WTC11 (cell line): ENCODE measurements around the gene HAO2. TPM values are rescaled to one million over a fixed set of nuclear protein-coding genes. Genes with fewer than 3 reads are reported as not detected.

Source experiments
- ATAC-seq: fragments of 200-7000 bp; cut with Tn5 transposase; 2 replicates; pipeline ENCODE4 v1.10.0; 2021; ENCODE audit warnings: mild to moderate bottlenecking, moderate library complexity
- CTCF ChIA-PET: fragments of 300-600 bp; sonication (Branson Sonifier 250); formaldehyde crosslinking; loops from one replicate; lab custom pipeline; 2021; ENCODE audit warnings: antibody characterized with exemption; lab: Charles Lee
- POLR2A ChIA-PET: fragments of 350-600 bp; sonication (Branson Sonifier 250); formaldehyde crosslinking; loops from one replicate; lab custom pipeline; 2021; ENCODE audit warnings: antibody characterized with exemption; lab: Charles Lee
- DNase-seq: peaks from one replicate; pipeline ENCODE4 v3.0.0; 2021; ENCODE audit warnings: low spot score
- H3K27ac Mint-ChIP-seq: 2 replicates; pipeline ENCODE4 v1.8.0; 2021; ENCODE audit warnings: mixed read lengths
- H3K27me3 Mint-ChIP-seq: 2 replicates; pipeline ENCODE4 v1.8.0; 2021; ENCODE audit warnings: low read depth, mild to moderate bottlenecking, moderate library complexity, mixed read lengths
- H3K36me3 Mint-ChIP-seq: 2 replicates; pipeline ENCODE4 v1.8.0; 2021; ENCODE audit warnings: mixed read lengths
- H3K4me1 Mint-ChIP-seq: 2 replicates; pipeline ENCODE4 v1.8.0; 2022; ENCODE audit warnings: mixed read lengths
- H3K4me3 Mint-ChIP-seq: 2 replicates; pipeline ENCODE4 v1.8.0; 2021; ENCODE audit warnings: mild to moderate bottlenecking, moderate library complexity, mixed read lengths
- H3K9me3 Mint-ChIP-seq: 2 replicates; pipeline ENCODE4 v1.8.0; 2021; ENCODE audit warnings: mixed read lengths
- AR ChIP-seq: fragments of 250-450 bp; sonication (Bioruptor Pico); IDR thresholded peaks from 2 replicates; pipeline ENCODE4 v1.9.0; 2021; ENCODE audit warnings: mild to moderate bottlenecking
- CREB1 ChIP-seq: sonication (generic); formaldehyde crosslinking; IDR thresholded peaks from 2 replicates; pipeline ENCODE4 v1.8.0; 2023; ENCODE audit warnings: mild to moderate bottlenecking, missing genetic modification reagents
- E2F4 ChIP-seq: sonication (generic); formaldehyde crosslinking; IDR thresholded peaks from 2 replicates; pipeline ENCODE4 v1.8.1; 2022; ENCODE audit warnings: low read depth, mild to moderate bottlenecking, moderate library complexity, missing genetic modification reagents, borderline replicate concordance
- FOXP4 ChIP-seq: sonication (generic); formaldehyde crosslinking; IDR thresholded peaks from 2 replicates; pipeline ENCODE4 v1.8.0; 2022; ENCODE audit warnings: mild to moderate bottlenecking, missing genetic modification reagents
- JUN ChIP-seq: sonication (generic); formaldehyde crosslinking; IDR thresholded peaks from 2 replicates; pipeline ENCODE4 v1.8.0; 2023; ENCODE audit warnings: mild to moderate bottlenecking, missing genetic modification reagents
- KAT7 ChIP-seq: sonication (generic); formaldehyde crosslinking; IDR thresholded peaks from 2 replicates; pipeline ENCODE4 v1.8.1; 2023; ENCODE audit warnings: missing genetic modification reagents, mild to moderate bottlenecking, borderline replicate concordance
- NR1H2 ChIP-seq: sonication (generic); formaldehyde crosslinking; IDR thresholded peaks from 2 replicates; pipeline ENCODE4 v1.9.0; 2021; ENCODE audit warnings: mild to moderate bottlenecking, moderate library complexity, missing genetic modification reagents
- NR2C2 ChIP-seq: sonication (generic); formaldehyde crosslinking; IDR thresholded peaks from 2 replicates; pipeline ENCODE4 v1.8.0; 2022; ENCODE audit warnings: mild to moderate bottlenecking, missing genetic modification reagents
- PREB ChIP-seq: sonication (generic); formaldehyde crosslinking; IDR thresholded peaks from 2 replicates; pipeline ENCODE4 v1.8.1; 2022; ENCODE audit warnings: mild to moderate bottlenecking, missing genetic modification reagents, moderate library complexity, borderline replicate concordance
- RORB ChIP-seq: fragments of 250-450 bp; sonication (Bioruptor Pico); IDR thresholded peaks from 2 replicates; pipeline ENCODE4 v1.9.0; 2021; ENCODE audit warnings: mild to moderate bottlenecking
- STAT6 ChIP-seq: sonication (generic); formaldehyde crosslinking; conservative IDR thresholded peaks from 2 replicates; pipeline ENCODE4 v1.8.1; 2023; ENCODE audit warnings: mild to moderate bottlenecking, low read depth, missing genetic modification reagents, moderate library complexity
- TEAD1 ChIP-seq: sonication (generic); formaldehyde crosslinking; IDR thresholded peaks from 2 replicates; pipeline ENCODE4 v1.8.0; 2022; ENCODE audit warnings: mild to moderate bottlenecking, missing genetic modification reagents
- USF1 ChIP-seq: sonication (generic); formaldehyde crosslinking; IDR thresholded peaks from 2 replicates; pipeline ENCODE4 v1.8.0; 2022; ENCODE audit warnings: mild to moderate bottlenecking, missing genetic modification reagents
- total RNA-seq: library from RNA; stranded (reverse); gene quantifications from 3 replicates; pipeline ENCODE4 v1.2.3, GENCODE V29; 2021

The HAO2 gene
- total RNA-seq, 1 experiment from 2014 or later = 1.0 TPM

- ChIA-PET POLR2A (no interaction called here), CTCF (interaction anchor here (0.7 to 2.7 kb wide), 16 partner anchors 14 to 178 kb away, joined by 3 to 26 read pairs (median 6); no protein-coding TSS in a partner anchor)
- no peak for DNase-seq
- no peak overlapping the region for H3K27ac Mint-ChIP-seq
- TF ChIP-seq NR1H2 (CRISPR knock-in tag) (no peak), CREB1 (no peak), AR (CRISPR knock-in tag) (no peak), NR2C2 (CRISPR knock-in tag) (no peak)
- peaks cover 5% of the 10 kb centered on the region for H3K27me3 Mint-ChIP-seq
- H3K4me1 Mint-ChIP-seq = peaks cover 42% of the 10 kb centered on the region
- H3K36me3 Mint-ChIP-seq = no peaks in the 10 kb centered on the region
- no peak overlapping the region for H3K4me3 Mint-ChIP-seq
- ATAC-seq = no peak
- H3K9me3 Mint-ChIP-seq = peaks cover 7% of the 10 kb centered on the region
Measured at GRCh38 chr1:119371815-119372214, 3.2 kb downstream of the HAO2 start.

- DNase-seq (peak; percentile 69), ATAC-seq (peak; percentile 93)
- peaks cover 36% of the 10 kb centered on the region for H3K4me1 Mint-ChIP-seq
- POLR2A ChIA-PET = no interaction called here
- no peaks in the 10 kb centered on the region for H3K36me3 Mint-ChIP-seq
- TF ChIP-seq JUN (no peak), PREB (CRISPR knock-in tag) (no peak), E2F4 (no peak), STAT6 (CRISPR knock-in tag) (no peak), KAT7 (CRISPR knock-in tag) (no peak)
- no peak overlapping the region for H3K4me3 Mint-ChIP-seq
- peak overlapping the region; percentile 3; the same call in 1 of the 2 replicates for H3K27ac Mint-ChIP-seq
- H3K27me3 Mint-ChIP-seq = peaks cover 3% of the 10 kb centered on the region; the same call in 1 of the 2 replicates
- H3K9me3 Mint-ChIP-seq = peaks cover 13% of the 10 kb centered on the region
- CTCF ChIA-PET = interaction anchor here (0.6 to 2.7 kb wide), 36 partner anchors 14 to 383 kb away, joined by 3 to 26 read pairs (median 4); no protein-coding TSS in a partner anchor
Measured at GRCh38 chr1:119372503-119373086, 4.0 kb downstream of the HAO2 start.

- Mint-ChIP-seq H3K27me3 (peaks cover 3% of the 10 kb centered on the region; the same call in 1 of the 2 replicates), H3K9me3 (peaks cover 13% of the 10 kb centered on the region), H3K27ac (no peak overlapping the region), H3K4me3 (no peak overlapping the region), H3K4me1 (peaks cover 29% of the 10 kb centered on the region), H3K36me3 (no peaks in the 10 kb centered on the region)
- POLR2A ChIA-PET = no interaction called here
- ATAC-seq = no peak
- no peak for DNase-seq
- CTCF ChIA-PET = interaction anchor here (0.7 to 2.7 kb wide), 24 partner anchors 16 to 302 kb away, joined by 3 to 26 read pairs (median 4); no protein-coding TSS in a partner anchor
- TF ChIP-seq FOXP4 (CRISPR knock-in tag) = no peak
- TF ChIP-seq USF1 (CRISPR knock-in tag) = no peak
- TF ChIP-seq TEAD1 (CRISPR knock-in tag) = no peak
- no peak for TF ChIP-seq RORB (CRISPR knock-in tag)
Measured at GRCh38 chr1:119373465-119373864, 4.9 kb downstream of the HAO2 start.
